Activated gamma-delta T cell (primary cell): Measurements from ENCODE around the gene IL31RA.
"Not testable (repeated sequence)": the region's sequence is repeated elsewhere in the genome, so short reads cannot be mapped to it uniquely, and the experiment has no call there.

Source experiments
- DNase-seq: peaks from one replicate; lab custom pipeline; 2025; lab: John Stamatoyannopoulos, UW
- total RNA-seq, 2 donors: gene quantifications; one replicate each; lab custom pipeline; 2026; lab: John Stamatoyannopoulos, UW

Gene IL31RA
- 0 to 0.22 reads per million in 2 donors for total RNA-seq

GRCh38 chr5:55850839-55851674 lies at the start of gene IL31RA:
Gene IL31RA, plus strand, starts transcription at chr5:55851357. Its CDS starts 214 bp downstream, at chr5:55851571.
- DNase-seq: no peak

GRCh38 chr5:55808814-55809213 lies 42.3 kb upstream of the IL31RA start:
- not testable (repeated sequence) for DNase-seq

GRCh38 chr5:55815939-55816338 lies 35.2 kb upstream of the IL31RA start:
- not testable (repeated sequence) for DNase-seq

GRCh38 chr5:55816342-55816741 lies 34.8 kb upstream of the IL31RA start:
- DNase-seq: no peak

- DNase-seq: no peak
These were observed 34.1 kb upstream of the IL31RA start for GRCh38 chr5:55817030-55817429.

GRCh38 chr5:55820488-55820887 lies 30.7 kb upstream of the IL31RA start:
- DNase-seq: no peak

- DNase-seq: no peak
These were observed 29.2 kb upstream of the IL31RA start for GRCh38 chr5:55821731-55822512.

GRCh38 chr5:55823151-55823796 lies 27.9 kb upstream of the IL31RA start:
- DNase-seq: no peak

- DNase-seq: no peak
These were observed 21.2 kb upstream of the IL31RA start for GRCh38 chr5:55829956-55830355.

- no peak for DNase-seq
These were observed 18.7 kb upstream of the IL31RA start for GRCh38 chr5:55832446-55832845.

GRCh38 chr5:55836191-55836590 lies 15.0 kb upstream of the IL31RA start:
- no peak for DNase-seq

GRCh38 chr5:55841976-55842375 lies 9.2 kb upstream of the IL31RA start:
- no peak for DNase-seq

GRCh38 chr5:55847837-55848236 lies 3.3 kb upstream of the IL31RA start:
- no peak for DNase-seq

- no peak for DNase-seq
These were observed 2.4 kb upstream of the IL31RA start for GRCh38 chr5:55848783-55849182.

GRCh38 chr5:55851675-55851979 lies 470 bp downstream of the IL31RA start:
- DNase-seq: no peak

GRCh38 chr5:55852503-55852902 lies 1.3 kb downstream of the IL31RA start:
- DNase-seq: no peak

GRCh38 chr5:55853041-55853670 lies 2.0 kb downstream of the IL31RA start:
- DNase-seq: no peak

- no peak for DNase-seq
These were observed 2.7 kb downstream of the IL31RA start for GRCh38 chr5:55853818-55854217.

GRCh38 chr5:55855509-55855908 lies 4.4 kb downstream of the IL31RA start:
- DNase-seq: no peak

GRCh38 chr5:55856516-55857246 lies 5.5 kb downstream of the IL31RA start:
- no peak for DNase-seq

- no peak for DNase-seq
These were observed 6.1 kb downstream of the IL31RA start for GRCh38 chr5:55857247-55857640.
